GM21576 (cell line): ENCODE results near the gene ATL3.
A peak's percentile ranks its signal among the peaks of the same experiment; 100 is the strongest.
"Not testable (repeated sequence)": the region's sequence is repeated elsewhere in the genome, so short reads cannot be mapped to it uniquely, and the experiment has no call there.

Source experiments
- ATAC-seq: cut with Tn5 transposase; IDR thresholded peaks from one replicate; pipeline ENCODE4 v1.9.1; 2021; ENCODE audit warnings: mild to moderate bottlenecking, moderate library complexity; ENCODE audit not compliant: unreplicated experiment

The ATL3 gene

GRCh38 chr11:63622323-63622722 lies 48.9 kb downstream of the ATL3 start:
- ATAC-seq: no peak

GRCh38 chr11:63621071-63621470 lies 50.1 kb downstream of the ATL3 start:
- ATAC-seq: no peak

GRCh38 chr11:63619967-63620366 lies 51.2 kb downstream of the ATL3 start:
- ATAC-seq: no peak

- ATAC-seq: not testable (repeated sequence)
Observed at GRCh38 chr11:63617686-63618085, 53.5 kb downstream of the ATL3 start.

- ATAC-seq: no peak
Observed at GRCh38 chr11:63616953-63617352, 54.2 kb downstream of the ATL3 start.

GRCh38 chr11:63614136-63614671 lies 57.0 kb downstream of the ATL3 start, which contains the start of gene PLAAT3:
Gene PLAAT3 (minus strand): TSS chr11:63614433. CDS start chr11:63614014, 419 bp downstream.
- peak; percentile 22 for ATAC-seq

- ATAC-seq: peak; percentile 56
Observed at GRCh38 chr11:63613517-63614135, 57.5 kb downstream of the ATL3 start.

- no peak for ATAC-seq
Observed at GRCh38 chr11:63612181-63612580, 59.0 kb downstream of the ATL3 start.

- no peak for ATAC-seq
Observed at GRCh38 chr11:63611395-63611747, 59.8 kb downstream of the ATL3 start.

- ATAC-seq: no peak
Observed at GRCh38 chr11:63610604-63611394, 60.4 kb downstream of the ATL3 start.

GRCh38 chr11:63609971-63610580 lies 61.1 kb downstream of the ATL3 start:
- ATAC-seq: no peak

- no peak for ATAC-seq
Observed at GRCh38 chr11:63609536-63609935, 61.6 kb downstream of the ATL3 start.

GRCh38 chr11:63608353-63609345 lies 62.5 kb downstream of the ATL3 start:
- no peak for ATAC-seq

GRCh38 chr11:63603180-63603518 lies 68.0 kb downstream of the ATL3 start:
- no peak for ATAC-seq

GRCh38 chr11:63602290-63603179 lies 68.6 kb downstream of the ATL3 start:
- ATAC-seq: not testable (repeated sequence)

- no peak for ATAC-seq
Observed at GRCh38 chr11:63599211-63600122, 71.7 kb downstream of the ATL3 start.

GRCh38 chr11:63598556-63598955 lies 72.6 kb downstream of the ATL3 start:
- ATAC-seq: no peak

- no peak for ATAC-seq
Observed at GRCh38 chr11:63595296-63595695, 75.9 kb downstream of the ATL3 start.

- ATAC-seq: no peak
Observed at GRCh38 chr11:63592975-63593395, 78.2 kb downstream of the ATL3 start.
